Measurements from ENCODE around the gene ARMC9.
"Not testable (repeated sequence)": the region's sequence is repeated elsewhere in the genome, so short reads cannot be mapped to it uniquely, and the experiment has no call there.

The ARMC9 gene

GRCh38 chr2:231403421-231404182 is 205.2 kb downstream of the ARMC9 start:
- not testable (repeated sequence) for DNase-seq

- DNase-seq: not testable (repeated sequence)
Measured at GRCh38 chr2:231404183-231404578, 205.8 kb downstream of the ARMC9 start.

- DNase-seq: not testable (repeated sequence)
Measured at GRCh38 chr2:231405601-231406367, 207.4 kb downstream of the ARMC9 start.

GRCh38 chr2:231407686-231408085 is 209.3 kb downstream of the ARMC9 start:
- not testable (repeated sequence) for DNase-seq

GRCh38 chr2:231408304-231408703 is 209.9 kb downstream of the ARMC9 start:
- DNase-seq: not testable (repeated sequence)

- no peak for DNase-seq
Measured at GRCh38 chr2:231409776-231410175, 211.3 kb downstream of the ARMC9 start.

- no peak for DNase-seq
Measured at GRCh38 chr2:231410293-231411004, 212.0 kb downstream of the ARMC9 start.

GRCh38 chr2:231411237-231411636 is 212.8 kb downstream of the ARMC9 start:
- DNase-seq: no peak

- peak; percentile 38 to 67 (median 51) for DNase-seq
Measured at GRCh38 chr2:231411831-231412617, 213.6 kb downstream of the ARMC9 start.

GRCh38 chr2:231412618-231412963 is 214.2 kb downstream of the ARMC9 start:
- DNase-seq: no peak

GRCh38 chr2:231413456-231413855 is 215.0 kb downstream of the ARMC9 start:
- no peak for DNase-seq

GRCh38 chr2:231413921-231414476 is 215.6 kb downstream of the ARMC9 start:
- no peak for DNase-seq

- no peak for DNase-seq
Measured at GRCh38 chr2:231415029-231415428, 216.6 kb downstream of the ARMC9 start.

- no peak for DNase-seq
Measured at GRCh38 chr2:231418820-231419640, 220.6 kb downstream of the ARMC9 start.

- no peak for DNase-seq
Measured at GRCh38 chr2:231421051-231421580, 222.7 kb downstream of the ARMC9 start.

- DNase-seq: no peak
Measured at GRCh38 chr2:231422056-231422455, 223.6 kb downstream of the ARMC9 start.

GRCh38 chr2:231423176-231423575 is 224.7 kb downstream of the ARMC9 start:
- DNase-seq: no peak
